HEK293 (cell line): ENCODE data around the gene CLDN6.

Experiments used
- CTCF ChIA-PET: fragments of 350-600 bp; formaldehyde crosslinking; extraction: SDS; loops from one replicate; lab custom pipeline; 2021; ENCODE audit warnings: antibody characterized with exemption; lab: Yijun Ruan, JAX
- POLR2A ChIA-PET: fragments of 300-600 bp; formaldehyde crosslinking; extraction: SDS; loops from one replicate; lab custom pipeline; 2020; ENCODE audit warnings: antibody characterized with exemption, inconsistent platforms; lab: Yijun Ruan, JAX
- H3K27ac ChIP-seq: fragments of 200-500 bp; sonication (Bioruptor generic); 2 replicates; pipeline ENCODE4 v1.5.1; 2014; ENCODE audit warnings: low read depth, low read length, control low read depth, inconsistent platforms; ENCODE audit errors: extremely low read depth
- H3K36me3 ChIP-seq, 2 experiments: fragments of 200-500 bp in 1 of 2; sonication (Bioruptor generic) in 1 of 2; 1 replicate in 1 of 2; 2 replicates in 1 of 2; pipeline ENCODE4 v1.5.1; 2014 to 2017; ENCODE audit warnings: inconsistent platforms in 2 of 2, low read length in 2 of 2; ENCODE audit not compliant: control insufficient read depth in 2 of 2, insufficient read depth in 1 of 2
- H3K4me1 ChIP-seq: fragments of 200-500 bp; sonication (Bioruptor generic); 2 replicates; pipeline ENCODE4 v1.5.1; 2014; ENCODE audit warnings: mild to moderate bottlenecking, low read length, inconsistent platforms; ENCODE audit not compliant: control insufficient read depth, insufficient read depth
- H3K4me3 ChIP-seq: 2 replicates; pipeline ENCODE4 v1.5.1; 2011; ENCODE audit warnings: low read depth, mild to moderate bottlenecking, control low read depth, low read length, moderate library complexity
- H3K9me3 ChIP-seq: fragments of 200-500 bp; sonication (Bioruptor generic); 2 replicates; pipeline ENCODE4 v1.5.1; 2014; ENCODE audit warnings: low read depth, low read length, inconsistent platforms; ENCODE audit not compliant: control insufficient read depth, insufficient read depth
- BCL11B ChIP-seq: fragments of 450-650 bp; formaldehyde crosslinking; IDR thresholded peaks from 2 replicates; pipeline ENCODE4 v1.5.1; 2016; ENCODE audit warnings: low read depth, missing biosample characterization, missing genetic modification characterization
- BCL6B ChIP-seq: fragments of 450-650 bp; formaldehyde crosslinking; IDR thresholded peaks from 2 replicates; pipeline ENCODE4 v1.5.1; 2017; ENCODE audit warnings: missing biosample characterization, missing genetic modification characterization
- CTCF ChIP-seq: fragments of 450-650 bp; formaldehyde crosslinking; IDR thresholded peaks from 2 replicates; pipeline ENCODE4 v1.5.1; 2016; ENCODE audit warnings: missing biosample characterization, missing genetic modification characterization
- YY1 ChIP-seq: fragments of 450-650 bp; formaldehyde crosslinking; IDR thresholded peaks from 2 replicates; pipeline ENCODE4 v1.5.1; 2018; ENCODE audit warnings: missing biosample characterization, missing genetic modification characterization
- ZBTB6 ChIP-seq: fragments of 450-650 bp; formaldehyde crosslinking; IDR thresholded peaks from 2 replicates; pipeline ENCODE4 v1.5.1; 2017; ENCODE audit warnings: missing biosample characterization, missing genetic modification characterization
- ZNF10 ChIP-seq: fragments of 450-650 bp; formaldehyde crosslinking; IDR thresholded peaks from 2 replicates; pipeline ENCODE4 v1.5.1; 2017; ENCODE audit warnings: missing biosample characterization, missing genetic modification characterization
- ZNF148 ChIP-seq: fragments of 450-650 bp; formaldehyde crosslinking; IDR thresholded peaks from 2 replicates; pipeline ENCODE4 v1.5.0; 2017; ENCODE audit warnings: missing biosample characterization, missing genetic modification characterization, borderline replicate concordance
- ZNF169 ChIP-seq: fragments of 450-650 bp; formaldehyde crosslinking; IDR thresholded peaks from 2 replicates; pipeline ENCODE4 v1.5.1; 2016; ENCODE audit warnings: missing biosample characterization, missing genetic modification characterization
- ZNF266 ChIP-seq: fragments of 450-650 bp; formaldehyde crosslinking; IDR thresholded peaks from 2 replicates; pipeline ENCODE4 v1.5.1; 2016; ENCODE audit warnings: missing biosample characterization, missing genetic modification characterization, low read depth
- ZNF324 ChIP-seq: fragments of 450-650 bp; formaldehyde crosslinking; IDR thresholded peaks from 2 replicates; pipeline ENCODE4 v1.5.1; 2016; ENCODE audit warnings: missing biosample characterization, missing genetic modification characterization
- ZNF335 ChIP-seq: fragments of 450-650 bp; formaldehyde crosslinking; conservative IDR thresholded peaks from 2 replicates; pipeline ENCODE4 v1.5.1; 2016; ENCODE audit warnings: missing biosample characterization, missing genetic modification characterization
- ZNF510 ChIP-seq: fragments of 450-650 bp; formaldehyde crosslinking; IDR thresholded peaks from 2 replicates; pipeline ENCODE4 v1.5.1; 2018; ENCODE audit warnings: mild to moderate bottlenecking, missing genetic modification characterization, missing biosample characterization; ENCODE audit not compliant: insufficient replicate concordance
- ZNF580 ChIP-seq: fragments of 450-650 bp; formaldehyde crosslinking; IDR thresholded peaks from 2 replicates; pipeline ENCODE4 v1.5.1; 2016; ENCODE audit warnings: missing biosample characterization, missing genetic modification characterization
- ZNF654 ChIP-seq: fragments of 450-650 bp; formaldehyde crosslinking; IDR thresholded peaks from 2 replicates; pipeline ENCODE4 v1.5.1; 2016; ENCODE audit warnings: low read depth, missing biosample characterization, missing genetic modification characterization
- ZNF747 ChIP-seq: fragments of 450-650 bp; formaldehyde crosslinking; IDR thresholded peaks from 2 replicates; pipeline ENCODE4 v1.5.1; 2016; ENCODE audit warnings: missing biosample characterization, missing genetic modification characterization
- ZSCAN23 ChIP-seq: fragments of 450-650 bp; formaldehyde crosslinking; IDR thresholded peaks from 2 replicates; pipeline ENCODE4 v1.5.1; 2016; ENCODE audit warnings: missing biosample characterization, missing genetic modification characterization

The CLDN6 gene

GRCh38 chr16:3065069-3065741 lies 47.2 kb upstream of the CLDN6 start, which contains the start of gene IL32 (continued):
- TF ChIP-seq ZNF148 (tag by site-specific recombination): no peak
- no peak for TF ChIP-seq ZNF10 (tag by site-specific recombination)
- TF ChIP-seq YY1: no peak
- TF ChIP-seq ZNF747: no peak
- TF ChIP-seq ZNF654 (tag by site-specific recombination): no peak
- no peak for TF ChIP-seq ZNF169
- no peak for TF ChIP-seq BCL11B
- TF ChIP-seq ZNF266 (tag by site-specific recombination): no peak
- TF ChIP-seq, all 188 proteins: peak for 26

GRCh38 chr16:3063625-3064386 lies 45.8 kb upstream of the CLDN6 start:
- TF ChIP-seq ZSCAN23 (tag by site-specific recombination): no peak
- no peak for TF ChIP-seq ZBTB6 (tag by site-specific recombination)
- TF ChIP-seq BCL6B: no peak
- TF ChIP-seq CTCF (tag by site-specific recombination): no peak
- TF ChIP-seq ZNF335: peak; percentile 39; the same call in 1 of the 2 replicates
- TF ChIP-seq ZNF510: no peak
- TF ChIP-seq ZNF580 (tag by site-specific recombination): no peak
- no peak for TF ChIP-seq ZNF324 (tag by site-specific recombination)
- ChIA-PET POLR2A (no interaction called here), CTCF (interaction anchor here (1.1 to 2.0 kb wide), 5 partner anchors 14 to 68 kb away, joined by 3 to 11 read pairs (median 7); no protein-coding TSS in a partner anchor)
- Histone ChIP-seq H3K36me3 (no peaks in the 10 kb centered on the region), H3K27ac (no peak overlapping the region), H3K4me3 (no peak overlapping the region), H3K9me3 (no peaks in the 10 kb centered on the region), H3K4me1 (peaks cover 3% of the 10 kb centered on the region; the same call in 1 of the 2 replicates)
